D721Med (cell line): ENCODE measurements around the gene LYST.

Experiments used
- DNase-seq: peaks from one replicate; pipeline ENCODE4 v3.0.0; 2011; ENCODE audit warnings: low spot score; ENCODE audit not compliant: insufficient read length
- FAIRE-seq: peaks from 2 replicates; lab custom pipeline; 2011; peaks lifted over from hg19 to GRCh38; lab: Jason Lieb, UNC
- CTCF ChIP-seq: IDR thresholded peaks from 2 replicates; pipeline ENCODE4 v1.5.1; 2012; ENCODE audit warnings: mild to moderate bottlenecking, control low read depth; ENCODE audit not compliant: insufficient read depth; ENCODE audit errors: missing control alignments

Gene LYST

GRCh38 chr1:235874261-235874660 is 7.6 kb upstream of the LYST start:
- FAIRE-seq (no peak), DNase-seq (no peak)
- TF ChIP-seq CTCF: no peak

- no peak for DNase-seq
- FAIRE-seq: no peak
- no peak for TF ChIP-seq CTCF
Measured at GRCh38 chr1:235873571-235873970, 6.9 kb upstream of the LYST start.

GRCh38 chr1:235873045-235873444 is 6.3 kb upstream of the LYST start:
- peak; percentile 16 for FAIRE-seq
- no peak for DNase-seq
- TF ChIP-seq CTCF: no peak

- no peak for DNase-seq
- no peak for TF ChIP-seq CTCF
- FAIRE-seq: no peak
Measured at GRCh38 chr1:235872270-235872669, 5.6 kb upstream of the LYST start.

- FAIRE-seq (peak; percentile 51), DNase-seq (no peak)
- no peak for TF ChIP-seq CTCF
Measured at GRCh38 chr1:235867903-235868469, 1.3 kb upstream of the LYST start.

GRCh38 chr1:235866913-235867845 is 473 bp upstream of the LYST start:
- no peak for FAIRE-seq
- peak; percentile 70 for DNase-seq
- TF ChIP-seq CTCF: no peak
